Vagina (tissue), 2 donors: ENCODE measurements around the gene DPF1. TPM values are rescaled to one million over a fixed set of nuclear protein-coding genes. Genes with fewer than 3 reads are reported as not detected.

ENCODE experiments used
- DNase-seq, 2 donors: peaks; one replicate each; pipeline ENCODE4 v3.0.0-alpha.2; 2017; ENCODE audit errors: extremely low spot score in 2 of 2
- H3K27ac ChIP-seq: fragments of 200-600 bp; sonication (generic); one replicate; pipeline ENCODE4 v1.5.1; 2019
- H3K27me3 ChIP-seq: fragments of 200-600 bp; sonication (generic); one replicate; pipeline ENCODE4 v1.5.1; 2019
- H3K36me3 ChIP-seq, 2 donors: fragments of 200-600 bp; sonication (generic); one replicate each; pipeline ENCODE4 v1.5.1; 2017 to 2019
- H3K4me1 ChIP-seq: fragments of 200-600 bp; sonication (generic); one replicate; pipeline ENCODE4 v1.5.1; 2019
- H3K4me3 ChIP-seq, 2 donors: fragments of 200-600 bp; sonication (generic); 1 replicate in 1 of 2; 2 replicates in 1 of 2; pipeline ENCODE4 v1.5.1; 2016 to 2019
- H3K9me3 ChIP-seq: fragments of 200-600 bp; sonication (generic); one replicate; pipeline ENCODE4 v1.5.1; 2019
- CTCF ChIP-seq, 3 experiments: fragments of 450-650 bp in 2 of 3; fragments of 200-600 bp in 1 of 3; sonication (generic) in 1 of 3; IDR thresholded peaks; one replicate each; pipeline ENCODE4 v1.5.1; 2017 to 2019; ENCODE audit warnings: antibody characterized with exemption in 3 of 3, mild to moderate bottlenecking in 2 of 3, moderate library complexity in 2 of 3
- POLR2A ChIP-seq, 2 donors: fragments of 450-650 bp; IDR thresholded peaks; one replicate each; pipeline ENCODE4 v1.6.1; 2017; ENCODE audit warnings: antibody characterized with exemption in 2 of 2, mild to moderate bottlenecking in 2 of 2, moderate library complexity in 2 of 2
- POLR2AphosphoS5 ChIP-seq, 2 donors: sonication (generic); formaldehyde crosslinking; IDR thresholded peaks; one replicate each; pipeline ENCODE4 v1.9.0; 2017; ENCODE audit warnings: antibody characterized with exemption in 2 of 2, mild to moderate bottlenecking in 2 of 2, low read depth in 1 of 2; ENCODE audit not compliant: insufficient read depth in 1 of 2
- intact Hi-C: fragments of 100-400 bp; cut with DNase I; formaldehyde crosslinking; loops from one replicate; pipeline ENCODE4 v1.15.1; 2023
- total RNA-seq: library from RNA; depleted of rRNA; stranded (reverse); fragments of >200 nt; gene quantifications from one replicate; pipeline ENCODE4 v1.2.3, GENCODE V29; 2016

The DPF1 gene
- total RNA-seq, 1 donor from 2014 or later: not detected

GRCh38 chr19:38250428-38250820, 26.4 kb upstream of the DPF1 start:
- H3K4me3 ChIP-seq: peak overlapping the region in 1 of 2 donors; percentile 34
- no peak for DNase-seq
- H3K4me1 ChIP-seq: peaks cover 24% of the 10 kb centered on the region
- intact Hi-C loops: no loop called here
- H3K9me3 ChIP-seq: no peaks in the 10 kb centered on the region
- H3K27ac ChIP-seq: peak overlapping the region; percentile 86
- no peaks in the 10 kb centered on the region for H3K27me3 ChIP-seq
- no peak for TF ChIP-seq CTCF (IDR thresholded peaks at IDR 0.05)
- TF ChIP-seq POLR2AphosphoS5 (IDR thresholded peaks at IDR 0.05; ENCODE audit: insufficient read depth in 1 of 2, low read depth in 1 of 2): no peak
- no peak for TF ChIP-seq POLR2A (IDR thresholded peaks at IDR 0.05)
- H3K36me3 ChIP-seq: no peaks in the 10 kb centered on the region

GRCh38 chr19:38248421-38248820, 24.4 kb upstream of the DPF1 start:
- intact Hi-C loops: loop anchor here (5.0 kb wide), 1 partner anchor 74 kb away; no protein-coding TSS in a partner anchor
- H3K9me3 ChIP-seq: no peaks in the 10 kb centered on the region
- H3K4me1 ChIP-seq: peaks cover 24% of the 10 kb centered on the region
- H3K27ac ChIP-seq: peak overlapping the region; percentile 47
- no peak for TF ChIP-seq CTCF (IDR thresholded peaks at IDR 0.05)
- no peak for TF ChIP-seq POLR2AphosphoS5 (IDR thresholded peaks at IDR 0.05; ENCODE audit: insufficient read depth in 1 of 2, low read depth in 1 of 2)
- no peak for TF ChIP-seq POLR2A (IDR thresholded peaks at IDR 0.05)
- H3K36me3 ChIP-seq: no peaks in the 10 kb centered on the region
- H3K27me3 ChIP-seq: no peaks in the 10 kb centered on the region
- H3K4me3 ChIP-seq: no peak overlapping the region
- DNase-seq: no peak

GRCh38 chr19:38247734-38248268, 23.8 kb upstream of the DPF1 start:
- H3K4me3 ChIP-seq: no peak overlapping the region
- no peaks in the 10 kb centered on the region for H3K9me3 ChIP-seq
- H3K4me1 ChIP-seq: peaks cover 24% of the 10 kb centered on the region
- intact Hi-C loops: loop anchor here (5.0 kb wide), 1 partner anchor 74 kb away; no protein-coding TSS in a partner anchor
- no peak for DNase-seq
- peak overlapping the region; percentile 47 for H3K27ac ChIP-seq
- H3K36me3 ChIP-seq: no peaks in the 10 kb centered on the region
- H3K27me3 ChIP-seq: no peaks in the 10 kb centered on the region
- TF ChIP-seq POLR2AphosphoS5 (IDR thresholded peaks at IDR 0.05; ENCODE audit: insufficient read depth in 1 of 2, low read depth in 1 of 2) (no peak), CTCF (IDR thresholded peaks at IDR 0.05) (no peak)

- Histone ChIP-seq H3K4me3 (no peak overlapping the region), H3K36me3 (no peaks in the 10 kb centered on the region), H3K9me3 (no peaks in the 10 kb centered on the region), H3K27me3 (no peaks in the 10 kb centered on the region), H3K4me1 (peaks cover 20% of the 10 kb centered on the region), H3K27ac (no peak overlapping the region)
- TF ChIP-seq CTCF (IDR thresholded peaks at IDR 0.05) (no peak), POLR2A (IDR thresholded peaks at IDR 0.05) (no peak), POLR2AphosphoS5 (IDR thresholded peaks at IDR 0.05; ENCODE audit: insufficient read depth in 1 of 2, low read depth in 1 of 2) (no peak)
- intact Hi-C loops: loop anchor here (5.0 kb wide), 1 partner anchor 75 kb away; no protein-coding TSS in a partner anchor
- DNase-seq: no peak
Observed at GRCh38 chr19:38247126-38247525, 23.1 kb upstream of the DPF1 start.

- TF ChIP-seq POLR2A (IDR thresholded peaks at IDR 0.05) (no peak), CTCF (IDR thresholded peaks at IDR 0.05) (no peak), POLR2AphosphoS5 (IDR thresholded peaks at IDR 0.05; ENCODE audit: insufficient read depth in 1 of 2, low read depth in 1 of 2) (no peak)
- intact Hi-C loops: loop anchor here (5.0 kb wide), 1 partner anchor 76 kb away; no protein-coding TSS in a partner anchor
- Histone ChIP-seq H3K4me3 (no peak overlapping the region), H3K27ac (no peak overlapping the region), H3K36me3 (no peaks in the 10 kb centered on the region), H3K4me1 (peaks cover 8% of the 10 kb centered on the region), H3K9me3 (no peaks in the 10 kb centered on the region), H3K27me3 (no peaks in the 10 kb centered on the region)
- no peak for DNase-seq
Observed at GRCh38 chr19:38245826-38246498, 21.9 kb upstream of the DPF1 start.
